Ramos (cell line): ENCODE measurements around the gene ENPP3.
"Not testable (repeated sequence)": the region's sequence is repeated elsewhere in the genome, so short reads cannot be mapped to it uniquely, and the experiment has no call there.

Experiments
- in situ Hi-C: fragments of 300-500 bp; cut with MboI; formaldehyde crosslinking; loops from one replicate; pipeline ENCODE4 v1.14.3; 2022; ENCODE audit warnings: low sequenced_read_pairs; ENCODE audit not compliant: unreplicated experiment

Gene ENPP3

DNA sequence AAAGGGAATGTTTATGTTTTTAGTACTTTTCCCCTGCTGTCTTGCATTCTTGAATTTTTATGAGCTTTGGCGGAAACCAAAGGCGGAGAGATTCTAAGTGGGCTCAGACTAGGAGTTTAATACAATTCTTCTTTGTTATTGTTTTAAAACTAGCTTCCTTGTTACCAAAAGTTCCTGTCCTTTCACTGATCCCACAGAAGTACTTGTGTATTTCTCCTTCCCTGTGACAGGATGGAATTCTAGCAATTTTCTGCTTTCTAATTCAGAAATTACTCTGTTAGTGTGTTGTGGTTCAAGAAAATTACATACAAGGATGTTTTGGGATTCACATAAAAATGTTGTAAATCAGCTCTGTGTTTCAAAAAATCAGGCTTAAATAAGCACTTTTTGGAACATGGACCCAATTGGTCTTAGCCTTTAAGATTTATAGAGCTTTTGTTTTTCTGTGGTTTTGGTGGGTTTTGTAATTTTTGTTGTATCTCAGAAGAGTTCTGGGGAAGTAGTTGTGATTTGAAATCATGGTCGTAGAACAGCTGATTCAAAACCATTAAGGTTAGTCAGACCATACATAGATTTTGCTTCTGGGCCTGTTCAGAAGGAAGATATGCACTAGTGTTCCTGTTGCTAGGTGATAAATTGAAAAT is 91.3 kb downstream of the ENPP3 start:
- in situ Hi-C loops: no loop called here

DNA sequence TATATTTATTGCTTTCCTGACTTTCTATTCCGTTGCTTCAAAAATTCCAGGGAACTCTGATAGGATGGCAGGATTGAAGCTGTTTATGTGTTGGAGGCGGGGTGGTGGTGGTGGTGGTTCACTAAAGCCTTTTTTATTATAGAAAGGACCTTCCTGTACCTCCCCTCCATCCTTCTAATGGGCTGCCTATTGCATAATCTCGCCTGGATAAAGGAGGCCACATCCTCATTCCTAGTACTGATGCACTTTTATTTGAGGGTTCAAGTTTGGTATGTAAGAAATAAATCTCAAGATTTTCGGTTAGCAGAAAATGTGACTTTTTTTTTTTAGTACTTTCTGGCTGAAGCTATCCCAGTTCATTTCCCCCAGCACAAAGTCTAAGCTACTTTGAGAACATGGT is 92.4 kb downstream of the ENPP3 start:
- in situ Hi-C loops: no loop called here

GRCh38 chr6:131730264-131730663 is 93.2 kb downstream of the ENPP3 start:
- in situ Hi-C loops: no loop called here

DNA sequence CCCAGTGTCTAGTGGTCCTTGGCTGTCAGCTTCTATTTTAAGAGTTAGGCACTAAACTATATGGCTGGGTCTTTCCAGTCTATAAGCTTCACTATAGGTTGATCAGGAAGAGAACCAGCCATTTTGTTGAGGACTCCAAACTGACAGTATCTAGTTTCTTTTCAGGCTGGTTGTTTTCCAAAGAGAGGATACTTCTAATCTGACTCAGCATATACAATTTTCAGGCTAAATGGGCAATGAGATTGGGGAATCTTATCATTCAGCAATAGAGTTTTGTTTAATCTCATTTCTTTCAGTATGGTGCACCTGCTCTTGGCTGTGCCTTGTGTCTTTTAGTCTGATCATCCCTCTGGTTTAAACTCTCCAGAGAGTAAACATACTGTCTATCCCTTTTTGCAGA is 94.1 kb downstream of the ENPP3 start:
- in situ Hi-C loops: no loop called here

GRCh38 chr6:131733376-131734016 is 96.4 kb downstream of the ENPP3 start:
- in situ Hi-C loops: no loop called here

DNA sequence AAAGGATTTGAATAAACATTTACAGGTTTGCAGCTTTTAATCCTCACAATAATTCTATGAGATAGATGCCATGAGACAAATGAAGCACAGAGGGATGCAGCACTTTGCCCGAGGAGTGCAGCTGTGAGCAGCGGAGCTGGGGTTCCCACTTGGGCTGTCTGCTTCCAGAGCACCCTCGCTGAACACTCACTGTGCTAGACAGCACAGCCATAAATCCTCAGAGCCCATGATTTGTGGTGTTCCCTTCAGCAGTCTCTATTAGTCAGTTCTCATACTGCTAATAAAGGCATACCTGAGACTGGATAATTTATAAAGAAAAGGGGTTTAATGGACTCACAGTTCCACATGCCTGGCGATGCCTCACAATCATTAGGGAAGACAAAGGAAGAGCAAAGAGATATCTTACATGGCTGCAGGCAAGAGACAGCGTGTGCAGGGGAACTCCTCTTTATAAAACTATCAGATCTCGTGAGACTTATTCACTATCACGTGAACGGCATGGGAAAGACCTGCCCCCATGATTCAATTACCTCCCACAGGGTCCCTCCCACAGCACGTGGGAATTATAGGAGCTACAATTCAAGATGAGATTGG is 99.0 kb downstream of the ENPP3 start:
- in situ Hi-C loops: no loop called here

- in situ Hi-C loops: no loop called here
Observed at GRCh38 chr6:131736811-131737210, 99.7 kb downstream of the ENPP3 start.

- in situ Hi-C loops: no loop called here
Observed at GRCh38 chr6:131739136-131739535, 102.0 kb downstream of the ENPP3 start.

DNA sequence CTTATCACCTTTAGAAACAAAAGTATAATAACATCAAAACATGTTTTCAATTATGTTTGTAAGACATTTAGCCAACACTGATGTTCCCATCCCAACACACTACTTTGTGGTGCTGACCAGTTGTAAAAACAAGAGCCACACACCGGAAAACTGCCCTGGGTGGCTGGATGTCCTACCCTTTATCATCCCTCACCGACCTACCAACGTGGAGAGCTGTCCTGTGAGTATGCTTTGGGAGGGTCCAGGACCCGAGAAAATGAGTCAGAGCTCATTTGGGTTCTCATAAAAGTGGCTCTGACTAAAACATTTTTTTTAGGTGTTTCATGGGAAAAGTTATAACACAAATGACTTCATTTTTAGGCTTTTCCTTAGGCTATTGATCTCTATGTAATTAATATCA is 103.1 kb downstream of the ENPP3 start:
- in situ Hi-C loops: no loop called here

DNA sequence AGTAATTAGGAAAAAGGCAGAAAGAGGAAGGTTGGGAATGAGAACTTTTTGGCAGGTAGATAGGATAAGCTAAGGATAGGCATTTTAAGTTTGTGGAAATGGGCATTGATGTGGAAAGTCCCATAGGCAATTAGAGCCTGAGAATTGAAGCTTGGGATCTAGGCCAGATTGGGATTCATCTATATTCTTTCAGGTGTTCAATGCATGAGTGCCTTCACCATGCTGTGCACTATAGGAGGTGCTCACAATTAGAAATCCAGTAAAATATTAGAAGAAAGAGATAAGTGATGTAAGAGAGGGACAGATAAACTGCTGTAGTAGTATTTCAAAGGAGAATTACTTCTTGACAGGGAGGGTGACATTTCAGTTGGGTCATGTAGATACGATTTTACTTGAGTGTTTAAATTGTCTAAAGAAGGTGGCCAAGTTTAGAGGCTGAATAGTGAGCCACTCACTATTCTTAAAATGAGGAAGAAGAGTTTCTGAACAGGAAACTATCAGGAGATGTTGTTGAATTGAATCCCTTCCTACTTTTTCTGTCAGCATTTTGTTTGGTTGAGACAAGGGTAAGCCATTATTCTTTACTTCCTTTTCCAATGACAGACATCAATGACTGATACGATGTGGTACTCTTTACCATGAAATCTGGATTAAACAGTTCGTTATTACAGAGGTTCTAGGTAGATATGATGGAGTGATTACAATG is 104.7 kb downstream of the ENPP3 start:
- in situ Hi-C loops: no loop called here

- in situ Hi-C loops: no loop called here
Observed at GRCh38 chr6:131744432-131745287, 107.6 kb downstream of the ENPP3 start.

DNA sequence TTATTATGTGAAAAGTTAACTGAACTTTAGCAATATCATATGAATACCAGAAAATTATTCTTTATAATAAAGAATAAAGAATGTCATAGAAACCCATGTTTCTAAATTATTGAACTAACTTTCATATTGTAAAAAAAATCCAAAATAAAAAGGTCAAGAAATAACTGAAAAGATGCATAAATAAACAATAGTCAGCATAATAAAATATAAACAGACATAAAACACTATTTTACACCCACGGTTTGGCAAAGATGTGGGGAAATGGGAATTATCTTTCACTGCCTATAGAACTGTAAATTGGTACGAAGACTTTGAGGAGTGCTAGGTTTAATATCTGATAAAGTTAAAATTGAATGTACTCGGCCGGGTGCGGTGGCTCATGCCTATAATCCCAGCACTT is 108.4 kb downstream of the ENPP3 start:
- in situ Hi-C loops: no loop called here

GRCh38 chr6:131747821-131748353 is 110.8 kb downstream of the ENPP3 start:
- in situ Hi-C loops: no loop called here

- in situ Hi-C loops: no loop called here
Observed at GRCh38 chr6:131749023-131749422, 111.9 kb downstream of the ENPP3 start.

GRCh38 chr6:131751012-131751715 is 114.1 kb downstream of the ENPP3 start:
- in situ Hi-C loops: not testable (repeated sequence)

DNA sequence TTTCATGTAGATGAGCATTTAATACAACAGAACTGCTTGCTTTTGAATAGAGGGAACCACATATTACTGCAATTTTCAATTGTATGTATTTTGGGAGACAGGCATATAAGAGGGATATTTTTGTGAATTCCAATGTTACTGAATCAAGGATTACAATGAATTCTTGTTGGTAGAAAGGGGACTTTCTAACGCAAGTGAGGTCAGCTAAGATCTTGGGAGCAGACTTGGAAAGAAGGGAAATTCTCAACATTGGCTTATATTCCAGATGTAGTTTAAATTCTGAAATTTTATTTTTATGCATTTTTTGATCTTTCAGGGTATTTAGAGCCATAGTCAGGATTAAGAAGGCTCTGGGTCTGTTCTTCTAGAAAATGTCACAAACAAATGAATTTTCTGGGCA is 117.0 kb downstream of the ENPP3 start:
- in situ Hi-C loops: no loop called here

- in situ Hi-C loops: no loop called here
Observed at GRCh38 chr6:131754715-131755567, 117.8 kb downstream of the ENPP3 start.

DNA sequence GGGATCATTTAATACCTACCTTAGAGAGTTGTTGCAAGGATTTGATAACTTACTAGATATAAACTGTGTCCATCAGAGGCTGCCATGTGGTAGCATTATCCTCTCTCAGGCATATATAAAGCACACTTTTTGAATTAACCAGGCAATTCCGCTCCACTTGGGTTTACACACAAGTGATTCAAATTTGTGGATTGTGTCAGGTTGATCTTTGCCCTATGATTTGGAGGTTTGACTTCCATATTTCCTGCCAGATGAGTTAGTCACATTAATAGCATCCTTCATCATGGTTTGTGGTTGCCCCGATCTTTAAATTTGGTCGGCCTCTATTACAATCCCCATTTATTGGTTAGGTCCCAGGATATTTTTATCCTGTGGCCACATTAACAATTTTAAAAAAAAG is 118.5 kb downstream of the ENPP3 start:
- in situ Hi-C loops: no loop called here

GRCh38 chr6:131756039-131756438 is 118.9 kb downstream of the ENPP3 start:
- in situ Hi-C loops: no loop called here
